Measurements from ENCODE around the gene ADAMTS6.
"Not testable (repeated sequence)": the region's sequence is repeated elsewhere in the genome, so short reads cannot be mapped to it uniquely, and the experiment has no call there.

Gene ADAMTS6

GRCh38 chr5:65394087-65394486, 87.6 kb downstream of the ADAMTS6 start:
- TF ChIP-seq, protein P1, sequence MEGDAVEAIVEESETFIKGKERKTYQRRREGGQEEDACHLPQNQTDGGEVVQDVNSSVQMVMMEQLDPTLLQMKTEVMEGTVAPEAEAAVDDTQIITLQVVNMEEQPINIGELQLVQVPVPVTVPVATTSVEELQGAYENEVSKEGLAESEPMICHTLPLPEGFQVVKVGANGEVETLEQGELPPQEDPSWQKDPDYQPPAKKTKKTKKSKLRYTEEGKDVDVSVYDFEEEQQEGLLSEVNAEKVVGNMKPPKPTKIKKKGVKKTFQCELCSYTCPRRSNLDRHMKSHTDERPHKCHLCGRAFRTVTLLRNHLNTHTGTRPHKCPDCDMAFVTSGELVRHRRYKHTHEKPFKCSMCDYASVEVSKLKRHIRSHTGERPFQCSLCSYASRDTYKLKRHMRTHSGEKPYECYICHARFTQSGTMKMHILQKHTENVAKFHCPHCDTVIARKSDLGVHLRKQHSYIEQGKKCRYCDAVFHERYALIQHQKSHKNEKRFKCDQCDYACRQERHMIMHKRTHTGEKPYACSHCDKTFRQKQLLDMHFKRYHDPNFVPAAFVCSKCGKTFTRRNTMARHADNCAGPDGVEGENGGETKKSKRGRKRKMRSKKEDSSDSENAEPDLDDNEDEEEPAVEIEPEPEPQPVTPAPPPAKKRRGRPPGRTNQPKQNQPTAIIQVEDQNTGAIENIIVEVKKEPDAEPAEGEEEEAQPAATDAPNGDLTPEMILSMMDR (IDR thresholded peaks at IDR 0.05; ENCODE audit: low read depth, low read length): no peak
- DNase-seq (ENCODE audit: extremely low read depth, low read depth): peak; percentile 89

DNA sequence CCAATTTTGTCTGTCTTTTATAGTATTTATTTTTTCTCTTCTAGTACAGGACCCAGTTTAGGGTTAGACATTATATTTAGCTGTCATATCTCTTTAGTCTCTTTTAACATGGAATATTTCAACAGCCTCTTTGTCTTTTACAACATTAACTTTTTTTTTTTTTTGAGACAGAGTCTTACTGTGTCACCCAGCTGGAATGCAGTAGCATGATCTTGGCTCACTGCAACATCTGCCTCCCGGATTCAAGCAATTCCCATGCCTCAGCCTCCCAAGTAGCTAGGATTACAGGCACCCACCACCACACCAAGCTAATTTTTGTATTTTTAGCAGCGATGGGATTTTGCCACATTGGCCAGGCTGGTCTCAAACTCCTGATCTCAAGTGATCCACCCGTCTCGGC, 90.1 kb downstream of the ADAMTS6 start:
- DNase-seq (ENCODE audit: extremely low read depth, low read depth): no peak

DNA sequence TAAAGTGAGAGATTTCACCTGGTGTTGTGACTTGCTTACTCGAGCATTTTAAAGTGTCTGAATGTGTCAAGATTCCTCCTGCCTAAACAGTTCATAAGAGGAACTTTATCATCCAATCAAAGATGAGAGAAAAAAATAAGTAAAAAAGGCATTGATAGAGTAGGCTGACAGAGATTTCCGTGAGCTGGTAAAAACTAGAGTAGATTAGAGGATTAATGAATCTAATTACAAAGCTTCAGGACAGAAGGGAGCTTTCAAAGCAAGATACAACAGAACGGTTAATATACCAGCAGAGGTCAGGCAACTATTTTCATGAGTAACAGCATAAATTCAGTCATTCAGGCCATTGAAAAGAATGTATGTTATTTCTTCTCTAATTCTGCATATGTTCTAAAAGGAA, 91.5 kb downstream of the ADAMTS6 start:
- DNase-seq (ENCODE audit: extremely low read depth, low read depth): no peak
- TF ChIP-seq, protein P1 (IDR thresholded peaks at IDR 0.05; ENCODE audit: low read depth, low read length): no peak

More for the DNA sequence above, 90.1 kb downstream of the ADAMTS6 start:
- TF ChIP-seq, protein P1 (IDR thresholded peaks at IDR 0.05; ENCODE audit: low read depth, low read length): no peak

GRCh38 chr5:65383859-65384258, 97.9 kb downstream of the ADAMTS6 start:
- DNase-seq (ENCODE audit: extremely low read depth, low read depth): no peak
- TF ChIP-seq, protein P1 (IDR thresholded peaks at IDR 0.05; ENCODE audit: low read depth, low read length): no peak

DNA sequence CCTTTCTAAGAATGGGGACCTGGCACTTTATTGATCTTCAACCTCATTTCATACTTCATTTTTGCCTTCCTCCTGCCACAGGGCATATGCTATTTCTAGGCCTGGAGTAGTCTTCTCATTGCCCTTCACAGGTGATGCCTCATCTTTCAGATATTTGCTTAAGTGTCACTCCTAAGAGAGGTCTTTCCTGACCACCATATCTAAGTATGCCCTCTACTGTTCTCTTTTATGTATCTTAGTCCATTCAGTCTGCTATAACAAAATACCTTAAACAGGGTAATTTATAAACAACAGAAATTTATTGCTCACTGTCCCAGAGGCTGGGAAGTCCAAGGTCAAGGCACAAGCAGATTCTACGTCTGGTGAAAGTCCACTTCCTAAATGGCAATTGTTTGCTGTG, 99.1 kb downstream of the ADAMTS6 start:
- DNase-seq (ENCODE audit: extremely low read depth, low read depth): no peak
- TF ChIP-seq, protein P1 (IDR thresholded peaks at IDR 0.05; ENCODE audit: low read depth, low read length): no peak

DNA sequence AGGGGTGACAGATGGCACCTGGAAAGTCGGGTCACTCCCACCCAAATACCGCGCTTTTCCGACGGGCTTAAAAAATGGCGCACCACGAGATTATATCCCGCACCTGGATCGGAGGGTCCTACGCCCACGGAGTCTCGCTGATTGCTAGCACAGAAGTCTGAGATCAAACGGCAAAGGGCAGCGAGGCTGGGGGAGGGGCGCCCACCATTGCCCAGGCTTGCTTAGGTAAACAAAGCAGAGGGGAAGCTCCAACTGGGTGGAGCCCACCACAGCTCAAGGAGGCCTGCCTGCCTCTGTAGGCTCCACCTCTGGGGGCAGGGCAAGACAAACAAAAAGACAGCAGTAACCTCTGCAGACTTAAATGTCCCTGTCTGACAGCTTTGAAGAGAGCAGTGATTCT, 111.2 kb downstream of the ADAMTS6 start:
- not testable (repeated sequence) for DNase-seq (ENCODE audit: extremely low read depth, low read depth)

GRCh38 chr5:65366655-65367054, 115.1 kb downstream of the ADAMTS6 start:
- TF ChIP-seq, protein P1 (IDR thresholded peaks at IDR 0.05; ENCODE audit: low read depth, low read length): no peak
- DNase-seq (ENCODE audit: extremely low read depth, low read depth): no peak

GRCh38 chr5:65364907-65365306, 116.8 kb downstream of the ADAMTS6 start:
- TF ChIP-seq, protein P1 (IDR thresholded peaks at IDR 0.05; ENCODE audit: low read depth, low read length): no peak

More at GRCh38 chr5:65364907-65365306, 116.8 kb downstream of the ADAMTS6 start:
- no peak for DNase-seq (ENCODE audit: extremely low read depth, low read depth)

All from AG09319 (cell line).